Measurements from ENCODE around the gene ASAH2. TPM values are rescaled to one million over a fixed set of nuclear protein-coding genes. Genes with fewer than 3 reads are reported as not detected.

Gene ASAH2
- total and polyA plus RNA-seq, 2 of the 13 experiments (the other 11 are each of a cell fraction or from before 2014, with no cell fraction given) = 16.0 to 17.9 TPM

- TF ChIP-seq MLX (CRISPR knock-in tag; IDR thresholded peaks at IDR 0.05) = no peak
Measured at GRCh38 chr10:50289196-50289595, 37.9 kb upstream of the ASAH2 start (continued).

- H3K27ac ChIP-seq (ENCODE audit: extremely low read length, insufficient read depth, low read length) = no peak overlapping the region
- DNase-seq (ENCODE audit: low spot score) (no peak), ATAC-seq (peak; percentile 69)
Measured at GRCh38 chr10:50286996-50287803, 35.9 kb upstream of the ASAH2 start.

More at GRCh38 chr10:50286996-50287803, 35.9 kb upstream of the ASAH2 start:
- Histone ChIP-seq H3K4me1 (ENCODE audit: insufficient read depth, low read length) (no peaks in the 10 kb centered on the region), H2AFZ (ENCODE audit: low read length) (no peak overlapping the region), H3K27me3 (ENCODE audit: control insufficient read depth in 1 of 2, insufficient read depth in 2 of 2, low read length in 2 of 2) (no peaks in the 10 kb centered on the region), H3K79me2 (ENCODE audit: insufficient read depth, low read length) (no peaks in the 10 kb centered on the region), H3K4me3 (replicated peaks in 1 of 3; ENCODE audit: insufficient read depth in 1 of 3, low read depth in 2 of 3, low read length in 3 of 3) (no peak overlapping the region), H4K20me1 (ENCODE audit: insufficient read depth, low read length) (no peaks in the 10 kb centered on the region), H3K9me3 (ENCODE audit: low read length) (no peaks in the 10 kb centered on the region), H3K36me3 (replicated peaks in 1 of 2; ENCODE audit: control insufficient read depth in 1 of 2, insufficient read depth in 2 of 2, low read length in 2 of 2) (no peaks in the 10 kb centered on the region), H3K9ac (ENCODE audit: insufficient read depth, low read depth, low read length) (no peak overlapping the region), H3K4me2 (ENCODE audit: low read depth, low read length) (no peak overlapping the region)
- in situ Hi-C loops (cut with HindIII; ENCODE audit: extremely low pct_ligation_motif_present, low pct_unique_long_range_greater_than_20kb) = no loop called here
- intact Hi-C loops (cut with micrococcal nuclease; ENCODE audit: unreplicated experiment) = no loop called here
- ChIA-PET CTCF (ENCODE audit: low intra/inter-chr PET ratio, low total read pairs) (no interaction called here), POLR2A (no interaction called here)
- BruUV-seq (replicated peaks) = no TSS peak
- FAIRE-seq = no peak
- no peak for TF ChIP-seq NR0B2 (CRISPR knock-in tag; IDR thresholded peaks at IDR 0.05)
- TF ChIP-seq, protein P1, sequence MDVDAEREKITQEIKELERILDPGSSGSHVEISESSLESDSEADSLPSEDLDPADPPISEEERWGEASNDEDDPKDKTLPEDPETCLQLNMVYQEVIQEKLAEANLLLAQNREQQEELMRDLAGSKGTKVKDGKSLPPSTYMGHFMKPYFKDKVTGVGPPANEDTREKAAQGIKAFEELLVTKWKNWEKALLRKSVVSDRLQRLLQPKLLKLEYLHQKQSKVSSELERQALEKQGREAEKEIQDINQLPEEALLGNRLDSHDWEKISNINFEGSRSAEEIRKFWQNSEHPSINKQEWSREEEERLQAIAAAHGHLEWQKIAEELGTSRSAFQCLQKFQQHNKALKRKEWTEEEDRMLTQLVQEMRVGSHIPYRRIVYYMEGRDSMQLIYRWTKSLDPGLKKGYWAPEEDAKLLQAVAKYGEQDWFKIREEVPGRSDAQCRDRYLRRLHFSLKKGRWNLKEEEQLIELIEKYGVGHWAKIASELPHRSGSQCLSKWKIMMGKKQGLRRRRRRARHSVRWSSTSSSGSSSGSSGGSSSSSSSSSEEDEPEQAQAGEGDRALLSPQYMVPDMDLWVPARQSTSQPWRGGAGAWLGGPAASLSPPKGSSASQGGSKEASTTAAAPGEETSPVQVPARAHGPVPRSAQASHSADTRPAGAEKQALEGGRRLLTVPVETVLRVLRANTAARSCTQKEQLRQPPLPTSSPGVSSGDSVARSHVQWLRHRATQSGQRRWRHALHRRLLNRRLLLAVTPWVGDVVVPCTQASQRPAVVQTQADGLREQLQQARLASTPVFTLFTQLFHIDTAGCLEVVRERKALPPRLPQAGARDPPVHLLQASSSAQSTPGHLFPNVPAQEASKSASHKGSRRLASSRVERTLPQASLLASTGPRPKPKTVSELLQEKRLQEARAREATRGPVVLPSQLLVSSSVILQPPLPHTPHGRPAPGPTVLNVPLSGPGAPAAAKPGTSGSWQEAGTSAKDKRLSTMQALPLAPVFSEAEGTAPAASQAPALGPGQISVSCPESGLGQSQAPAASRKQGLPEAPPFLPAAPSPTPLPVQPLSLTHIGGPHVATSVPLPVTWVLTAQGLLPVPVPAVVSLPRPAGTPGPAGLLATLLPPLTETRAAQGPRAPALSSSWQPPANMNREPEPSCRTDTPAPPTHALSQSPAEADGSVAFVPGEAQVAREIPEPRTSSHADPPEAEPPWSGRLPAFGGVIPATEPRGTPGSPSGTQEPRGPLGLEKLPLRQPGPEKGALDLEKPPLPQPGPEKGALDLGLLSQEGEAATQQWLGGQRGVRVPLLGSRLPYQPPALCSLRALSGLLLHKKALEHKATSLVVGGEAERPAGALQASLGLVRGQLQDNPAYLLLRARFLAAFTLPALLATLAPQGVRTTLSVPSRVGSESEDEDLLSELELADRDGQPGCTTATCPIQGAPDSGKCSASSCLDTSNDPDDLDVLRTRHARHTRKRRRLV (CRISPR knock-in tag; IDR thresholded peaks at IDR 0.05) = no peak
- WGBS (ENCODE audit: low lambda C conversion rate) = 52% methylated on average over 7 of the region's 9 CpGs

All from HepG2 (cell line).